Measurements from ENCODE around the gene STX3.
"Not testable (repeated sequence)": the region's sequence is repeated elsewhere in the genome, so short reads cannot be mapped to it uniquely, and the experiment has no call there.

STX3 gene

GRCh38 chr11:59792507-59792906, 37.3 kb downstream of the STX3 start:
- no peak for DNase-seq

GRCh38 chr11:59794417-59794816, 39.2 kb downstream of the STX3 start:
- no peak for DNase-seq

- DNase-seq = no peak
Measured at GRCh38 chr11:59800390-59801025, 45.3 kb downstream of the STX3 start.

GRCh38 chr11:59801160-59801706, 46.1 kb downstream of the STX3 start:
- no peak for DNase-seq

GRCh38 chr11:59801981-59802638, 46.9 kb downstream of the STX3 start:
- no peak for DNase-seq

GRCh38 chr11:59802639-59803176, 47.5 kb downstream of the STX3 start:
- peak; percentile 19 to 72 for DNase-seq

GRCh38 chr11:59804061-59804460, 48.9 kb downstream of the STX3 start:
- no peak for DNase-seq

- no peak for DNase-seq
Measured at GRCh38 chr11:59807047-59807610, 52.0 kb downstream of the STX3 start.

GRCh38 chr11:59810189-59810910, 55.2 kb downstream of the STX3 start, which contains the start of gene MRPL16:
TSS of gene MRPL16 (minus strand) at chr11:59810778. CDS start at chr11:59810658, 120 bp downstream.
- peak; percentile 89 to 93 for DNase-seq

GRCh38 chr11:59810911-59811259, 55.7 kb downstream of the STX3 start:
- no peak for DNase-seq

- no peak for DNase-seq
Measured at GRCh38 chr11:59812220-59812619, 57.0 kb downstream of the STX3 start.

GRCh38 chr11:59813364-59813763, 58.2 kb downstream of the STX3 start:
- no peak for DNase-seq

GRCh38 chr11:59814021-59814420, 58.8 kb downstream of the STX3 start:
- no peak for DNase-seq

- no peak for DNase-seq
Measured at GRCh38 chr11:59815754-59816153, 60.6 kb downstream of the STX3 start.

GRCh38 chr11:59816434-59816833, 61.3 kb downstream of the STX3 start:
- DNase-seq = not testable (repeated sequence)

GRCh38 chr11:59818572-59818971, 63.4 kb downstream of the STX3 start:
- DNase-seq = no peak

- peak; percentile 33 to 54 for DNase-seq
Measured at GRCh38 chr11:59822989-59823566, 67.9 kb downstream of the STX3 start.

- no peak for DNase-seq
Measured at GRCh38 chr11:59829358-59829757, 74.2 kb downstream of the STX3 start.

GRCh38 chr11:59833602-59834001, 78.4 kb downstream of the STX3 start:
- DNase-seq = no peak

- DNase-seq = no peak
Measured at GRCh38 chr11:59839615-59840014, 84.4 kb downstream of the STX3 start.

GRCh38 chr11:59841514-59841913, 86.3 kb downstream of the STX3 start:
- DNase-seq = no peak

- DNase-seq = no peak
Measured at GRCh38 chr11:59842316-59842715, 87.1 kb downstream of the STX3 start.

- no peak for DNase-seq
Measured at GRCh38 chr11:59845399-59845798, 90.2 kb downstream of the STX3 start, which contains the start of gene CBLIF. TSS of gene CBLIF (minus strand) at chr11:59845499. CDS start at chr11:59845453, 46 bp downstream.

Data from CD4-positive, alpha-beta T cell treated with Interleukin-1 beta for 1 hour (primary cell).